Stimulated activated memory B cell treated with anti-CD40 and anti-IgM and Interleukin-4, amounts not matched to agents 10 μg/mL and 1 μg/mL and 100 μg/mL, for 72 hours (primary cell): ENCODE measurements around the gene CPNE5.
A peak's percentile ranks its signal among the peaks of the same experiment; 100 is the strongest.
"Not testable (repeated sequence)": the region's sequence is repeated elsewhere in the genome, so short reads cannot be mapped to it uniquely, and the experiment has no call there.

Experiments used
- ATAC-seq: fragments of 150-1000 bp; cut with Tn5 transposase; 2 replicates; pipeline ENCODE4 v1.10.0; 2021
- H3K27ac Mint-ChIP-seq: one replicate; pipeline ENCODE4 v1.8.0; 2022; ENCODE audit warnings: mild to moderate bottlenecking, mixed read lengths
- H3K27me3 Mint-ChIP-seq: one replicate; pipeline ENCODE4 v1.8.0; 2022; ENCODE audit warnings: mixed read lengths
- H3K36me3 Mint-ChIP-seq: one replicate; pipeline ENCODE4 v1.8.0; 2022; ENCODE audit warnings: mixed read lengths
- H3K4me1 Mint-ChIP-seq: one replicate; pipeline ENCODE4 v1.8.0; 2022; ENCODE audit warnings: mixed read lengths
- H3K4me3 Mint-ChIP-seq: one replicate; pipeline ENCODE4 v1.8.0; 2022; ENCODE audit warnings: mild to moderate bottlenecking, moderate library complexity, mixed read lengths
- H3K9me3 Mint-ChIP-seq: one replicate; pipeline ENCODE4 v1.8.0; 2022; ENCODE audit warnings: mixed read lengths

CPNE5 gene

GRCh38 chr6:36720251-36721141, 118.7 kb downstream of the CPNE5 start:
- H3K4me3 Mint-ChIP-seq = no peak overlapping the region
- H3K4me1 Mint-ChIP-seq = peaks cover 34% of the 10 kb centered on the region
- peak; percentile 17 for ATAC-seq
- no peaks in the 10 kb centered on the region for H3K27me3 Mint-ChIP-seq
- no peaks in the 10 kb centered on the region for H3K36me3 Mint-ChIP-seq
- no peaks in the 10 kb centered on the region for H3K9me3 Mint-ChIP-seq
- peak overlapping the region; percentile 7 for H3K27ac Mint-ChIP-seq

- no peaks in the 10 kb centered on the region for H3K9me3 Mint-ChIP-seq
- peaks cover 20% of the 10 kb centered on the region for H3K4me1 Mint-ChIP-seq
- ATAC-seq = no peak
- no peak overlapping the region for H3K4me3 Mint-ChIP-seq
- H3K36me3 Mint-ChIP-seq = no peaks in the 10 kb centered on the region
- H3K27ac Mint-ChIP-seq = peak overlapping the region; percentile 7
- no peaks in the 10 kb centered on the region for H3K27me3 Mint-ChIP-seq
Observed at GRCh38 chr6:36719126-36719525, 120.1 kb downstream of the CPNE5 start.

GRCh38 chr6:36718560-36718959, 120.7 kb downstream of the CPNE5 start:
- H3K27me3 Mint-ChIP-seq = no peaks in the 10 kb centered on the region
- peaks cover 20% of the 10 kb centered on the region for H3K4me1 Mint-ChIP-seq
- H3K27ac Mint-ChIP-seq = no peak overlapping the region
- H3K9me3 Mint-ChIP-seq = no peaks in the 10 kb centered on the region
- H3K36me3 Mint-ChIP-seq = no peaks in the 10 kb centered on the region
- no peak overlapping the region for H3K4me3 Mint-ChIP-seq
- no peak for ATAC-seq

- Mint-ChIP-seq H3K9me3 (no peaks in the 10 kb centered on the region), H3K27me3 (no peaks in the 10 kb centered on the region), H3K27ac (peak overlapping the region; percentile 9), H3K4me1 (peaks cover 20% of the 10 kb centered on the region), H3K36me3 (no peaks in the 10 kb centered on the region), H3K4me3 (no peak overlapping the region)
- ATAC-seq = no peak
Observed at GRCh38 chr6:36717871-36718540, 121.2 kb downstream of the CPNE5 start.

GRCh38 chr6:36717231-36717825, 121.9 kb downstream of the CPNE5 start:
- no peaks in the 10 kb centered on the region for H3K36me3 Mint-ChIP-seq
- no peak for ATAC-seq
- H3K27ac Mint-ChIP-seq = peak overlapping the region; percentile 9
- H3K4me1 Mint-ChIP-seq = peaks cover 20% of the 10 kb centered on the region
- no peaks in the 10 kb centered on the region for H3K27me3 Mint-ChIP-seq
- no peaks in the 10 kb centered on the region for H3K9me3 Mint-ChIP-seq
- no peak overlapping the region for H3K4me3 Mint-ChIP-seq

- Mint-ChIP-seq H3K4me3 (no peak overlapping the region), H3K36me3 (no peaks in the 10 kb centered on the region), H3K27ac (no peak overlapping the region), H3K4me1 (peaks cover 20% of the 10 kb centered on the region), H3K9me3 (no peaks in the 10 kb centered on the region), H3K27me3 (no peaks in the 10 kb centered on the region)
- no peak for ATAC-seq
Observed at GRCh38 chr6:36716476-36717093, 122.7 kb downstream of the CPNE5 start.

GRCh38 chr6:36715469-36715868, 123.8 kb downstream of the CPNE5 start:
- no peaks in the 10 kb centered on the region for H3K9me3 Mint-ChIP-seq
- H3K27ac Mint-ChIP-seq = no peak overlapping the region
- peaks cover 14% of the 10 kb centered on the region for H3K4me1 Mint-ChIP-seq
- H3K4me3 Mint-ChIP-seq = no peak overlapping the region
- no peaks in the 10 kb centered on the region for H3K36me3 Mint-ChIP-seq
- ATAC-seq = no peak
- no peaks in the 10 kb centered on the region for H3K27me3 Mint-ChIP-seq

- no peaks in the 10 kb centered on the region for H3K36me3 Mint-ChIP-seq
- H3K9me3 Mint-ChIP-seq = no peaks in the 10 kb centered on the region
- no peak overlapping the region for H3K4me3 Mint-ChIP-seq
- no peak overlapping the region for H3K27ac Mint-ChIP-seq
- no peaks in the 10 kb centered on the region for H3K27me3 Mint-ChIP-seq
- peaks cover 4% of the 10 kb centered on the region for H3K4me1 Mint-ChIP-seq
- ATAC-seq = no peak
Observed at GRCh38 chr6:36714511-36714910, 124.7 kb downstream of the CPNE5 start.

GRCh38 chr6:36713846-36714245, 125.4 kb downstream of the CPNE5 start:
- Mint-ChIP-seq H3K36me3 (no peaks in the 10 kb centered on the region), H3K4me1 (no peaks in the 10 kb centered on the region), H3K4me3 (no peak overlapping the region), H3K27ac (peak overlapping the region; percentile 39), H3K9me3 (no peaks in the 10 kb centered on the region), H3K27me3 (no peaks in the 10 kb centered on the region)
- ATAC-seq = no peak

- Mint-ChIP-seq H3K9me3 (no peaks in the 10 kb centered on the region), H3K27me3 (no peaks in the 10 kb centered on the region), H3K4me1 (no peaks in the 10 kb centered on the region), H3K4me3 (no peak overlapping the region), H3K27ac (peak overlapping the region; percentile 39), H3K36me3 (no peaks in the 10 kb centered on the region)
- ATAC-seq = no peak
Observed at GRCh38 chr6:36712816-36713215, 126.4 kb downstream of the CPNE5 start.

- ATAC-seq = no peak
- peaks cover 8% of the 10 kb centered on the region for H3K4me1 Mint-ChIP-seq
- H3K4me3 Mint-ChIP-seq = no peak overlapping the region
- H3K27ac Mint-ChIP-seq = no peak overlapping the region
- H3K9me3 Mint-ChIP-seq = no peaks in the 10 kb centered on the region
- no peaks in the 10 kb centered on the region for H3K27me3 Mint-ChIP-seq
- H3K36me3 Mint-ChIP-seq = no peaks in the 10 kb centered on the region
Observed at GRCh38 chr6:36706339-36706738, 132.9 kb downstream of the CPNE5 start.

- H3K27ac Mint-ChIP-seq, H3K9me3 Mint-ChIP-seq, H3K4me3 Mint-ChIP-seq, H3K27me3 Mint-ChIP-seq, ATAC-seq, H3K36me3 Mint-ChIP-seq: not testable (repeated sequence)
- peaks cover 17% of the 10 kb centered on the region for H3K4me1 Mint-ChIP-seq
Observed at GRCh38 chr6:36704961-36705577, 134.2 kb downstream of the CPNE5 start.

- no peaks in the 10 kb centered on the region for H3K27me3 Mint-ChIP-seq
- ATAC-seq = no peak
- H3K4me3 Mint-ChIP-seq = no peak overlapping the region
- no peaks in the 10 kb centered on the region for H3K9me3 Mint-ChIP-seq
- peaks cover 18% of the 10 kb centered on the region for H3K4me1 Mint-ChIP-seq
- H3K27ac Mint-ChIP-seq = no peak overlapping the region
- no peaks in the 10 kb centered on the region for H3K36me3 Mint-ChIP-seq
Observed at GRCh38 chr6:36703982-36704381, 135.3 kb downstream of the CPNE5 start.

- Mint-ChIP-seq H3K27ac (no peak overlapping the region), H3K36me3 (no peaks in the 10 kb centered on the region), H3K27me3 (no peaks in the 10 kb centered on the region), H3K4me1 (peaks cover 25% of the 10 kb centered on the region), H3K4me3 (no peak overlapping the region), H3K9me3 (no peaks in the 10 kb centered on the region)
- ATAC-seq = no peak
Observed at GRCh38 chr6:36703081-36703606, 136.1 kb downstream of the CPNE5 start.

- Mint-ChIP-seq H3K27ac (no peak overlapping the region), H3K4me1 (peaks cover 27% of the 10 kb centered on the region), H3K4me3 (no peak overlapping the region), H3K27me3 (no peaks in the 10 kb centered on the region), H3K36me3 (no peaks in the 10 kb centered on the region), H3K9me3 (no peaks in the 10 kb centered on the region)
- ATAC-seq = no peak
Observed at GRCh38 chr6:36702656-36703055, 136.6 kb downstream of the CPNE5 start.
